Stimulated activated CD8-positive, alpha-beta memory T cell treated with anti-CD3 and anti-CD28 coated beads, Interleukin-2, amount 100 ng/mL, for 1 hour (primary cell): ENCODE results near the gene ATG16L1.
A peak's percentile ranks its signal among the peaks of the same experiment; 100 is the strongest.

ENCODE experiments used
- DNase-seq, 2 donors: peaks; one replicate each; pipeline ENCODE4 v3.0.0-alpha.2; 2020; ENCODE audit warnings: low read depth in 2 of 2

Gene ATG16L1

GRCh38 chr2:233251306-233252116 is at the start of gene ATG16L1:
TSS of gene ATG16L1 (plus strand) at chr2:233251673. CDS start at chr2:233251828, 155 bp downstream.
- peak; percentile 89 to 92 for DNase-seq

GRCh38 chr2:233202531-233202944 is 48.9 kb upstream of the ATG16L1 start:
- no peak for DNase-seq

DNA sequence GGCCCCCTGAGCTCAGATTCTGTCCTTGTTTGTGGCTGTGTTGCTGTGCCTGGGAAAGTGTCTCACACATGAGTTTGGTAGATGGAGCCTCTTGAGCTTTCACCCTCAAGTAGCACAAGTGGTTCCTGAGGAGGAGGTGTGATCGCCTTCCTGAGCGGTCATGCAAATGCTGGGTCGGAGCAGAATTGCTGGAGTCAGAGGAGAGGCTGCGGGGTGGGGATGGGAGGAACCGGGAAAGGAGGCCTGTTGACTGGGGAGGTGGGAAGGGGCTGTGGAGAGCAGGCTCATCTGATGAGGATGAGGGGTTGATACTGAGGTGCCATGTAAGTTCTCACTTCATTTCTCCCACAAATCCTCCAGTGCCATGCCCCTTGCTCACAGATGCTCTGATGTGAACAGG is 48.4 kb upstream of the ATG16L1 start:
- DNase-seq, result no peak

- no peak for DNase-seq
Observed at GRCh38 chr2:233204286-233204936, 47.1 kb upstream of the ATG16L1 start.

DNA sequence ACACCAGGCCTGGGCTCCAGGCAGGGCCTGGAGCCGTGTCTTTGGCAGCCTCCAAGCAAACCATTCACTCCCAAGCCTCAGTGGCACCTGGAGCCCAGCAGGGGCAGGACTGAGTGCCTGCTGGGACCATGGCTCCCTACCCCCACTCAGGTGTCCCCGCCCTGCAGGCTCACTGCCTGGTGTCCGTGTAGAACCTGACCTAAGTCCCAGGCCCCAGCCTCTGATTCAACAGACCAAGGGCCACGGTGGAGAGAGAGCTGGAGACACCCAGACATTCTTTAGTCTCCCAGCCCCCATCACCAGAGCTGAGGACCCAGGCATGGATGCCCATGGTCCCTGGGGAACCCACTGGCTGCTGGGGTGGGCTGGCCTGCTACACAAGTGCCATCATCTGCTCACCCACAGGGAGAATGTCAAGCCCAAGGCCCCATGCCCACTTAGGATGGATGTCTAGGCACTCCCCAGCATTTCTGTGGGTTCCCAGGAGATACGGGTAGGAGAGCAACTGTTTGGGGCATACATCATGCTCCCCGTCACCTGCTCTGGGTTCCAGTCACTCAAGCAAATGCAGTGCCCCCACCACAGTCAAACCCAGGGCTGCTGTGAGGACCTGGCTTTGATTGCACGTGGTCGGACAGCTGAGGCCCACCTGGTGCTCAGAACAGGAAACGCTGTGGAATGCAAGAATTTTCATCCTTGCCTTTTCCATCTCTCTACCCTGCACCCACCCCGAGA is 42.9 kb upstream of the ATG16L1 start:
- no peak for DNase-seq

DNA sequence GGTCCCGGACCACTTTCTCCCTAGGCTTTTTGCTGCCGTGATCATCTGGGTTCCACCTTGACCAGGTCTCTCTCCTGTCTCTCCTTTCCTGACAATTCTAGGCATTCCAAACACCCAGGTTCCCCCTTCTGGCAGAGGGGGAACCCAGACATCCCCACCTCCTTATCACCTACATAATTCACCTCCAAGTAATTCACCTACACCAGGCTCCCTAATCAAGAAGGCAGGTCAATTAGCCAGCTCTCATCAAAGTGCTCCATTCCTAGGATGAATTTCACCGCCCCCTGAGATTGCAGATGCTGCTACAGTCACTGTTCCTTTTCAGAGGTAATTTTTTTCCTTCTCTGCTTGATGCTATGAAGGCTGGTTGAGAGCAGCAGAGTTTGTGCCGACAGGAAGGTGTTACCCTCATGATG is 42.3 kb upstream of the ATG16L1 start:
- DNase-seq, result no peak

GRCh38 chr2:233209533-233210171 is 41.8 kb upstream of the ATG16L1 start:
- DNase-seq, result no peak

- DNase-seq, result no peak
Observed at GRCh38 chr2:233210281-233210680, 41.2 kb upstream of the ATG16L1 start.

DNA sequence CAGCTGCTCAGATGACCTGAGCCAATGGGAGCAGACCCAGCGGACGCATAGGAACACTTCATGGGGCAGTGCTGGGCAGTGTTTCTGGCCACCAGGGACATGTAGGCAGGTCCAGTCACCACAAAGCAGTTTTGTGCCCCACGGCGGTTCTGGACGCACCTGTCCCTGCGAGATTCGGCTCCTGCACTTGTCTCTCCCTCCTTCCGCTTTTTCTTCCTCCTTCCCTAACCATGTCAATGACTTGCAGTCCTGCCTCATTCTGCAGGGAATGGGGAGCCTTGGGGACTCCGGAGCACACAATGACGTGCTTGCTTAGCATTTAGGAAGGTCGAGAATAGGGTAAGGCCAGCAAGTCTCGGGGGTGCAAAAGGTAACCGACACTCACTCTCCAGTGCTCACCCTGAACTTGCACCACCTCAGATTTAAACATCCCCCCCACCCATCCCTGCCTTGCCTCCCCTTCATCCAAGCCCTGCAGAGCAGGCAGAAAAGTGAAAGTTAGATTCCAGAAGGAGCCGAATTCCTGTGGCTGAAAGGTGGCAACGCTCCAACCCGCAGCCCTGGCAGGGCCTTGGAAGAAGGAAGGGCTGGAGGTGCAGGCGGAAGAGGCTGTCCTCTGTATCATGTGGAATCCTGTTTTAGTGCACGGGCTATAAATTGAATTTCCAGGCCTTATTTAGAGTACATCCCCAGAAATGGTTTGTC is 40.5 kb upstream of the ATG16L1 start:
- DNase-seq, result no peak

DNA sequence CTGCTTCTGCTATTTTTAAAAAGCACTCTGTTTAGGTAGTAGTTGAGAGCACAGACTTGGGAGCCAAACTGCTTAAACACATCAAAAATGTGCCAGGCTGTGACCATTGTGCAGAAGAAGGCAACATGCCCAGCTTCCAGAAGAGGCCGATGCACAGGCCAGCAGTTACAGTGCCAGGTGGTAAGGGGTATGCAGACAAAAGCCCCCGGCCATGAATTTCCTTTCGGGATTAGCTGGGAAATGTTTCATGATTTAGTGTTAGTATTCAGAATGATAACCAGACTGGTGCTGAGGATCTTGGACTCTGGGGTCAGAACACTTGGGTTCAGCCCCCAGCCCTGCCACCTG is 40.0 kb upstream of the ATG16L1 start:
- DNase-seq, result no peak

DNA sequence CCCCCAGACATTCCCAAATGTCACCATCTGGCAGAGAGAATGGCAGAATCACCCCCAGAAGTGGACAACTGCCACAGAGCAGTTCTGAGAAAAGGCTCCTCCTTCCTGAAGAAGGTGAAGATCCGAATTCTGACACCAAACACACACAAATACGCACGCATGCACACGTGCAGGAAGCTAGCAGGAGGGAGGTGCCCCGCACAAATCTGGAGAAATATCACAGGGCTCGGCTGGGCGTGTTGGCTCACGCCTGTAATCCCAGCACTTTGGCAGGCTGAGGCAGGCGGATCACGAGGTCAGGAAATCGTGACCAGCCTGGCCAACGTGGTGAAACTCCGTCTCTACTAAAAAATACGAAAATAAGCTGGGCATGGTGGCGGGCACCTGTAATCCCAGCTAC is 38.5 kb upstream of the ATG16L1 start:
- no peak for DNase-seq

DNA sequence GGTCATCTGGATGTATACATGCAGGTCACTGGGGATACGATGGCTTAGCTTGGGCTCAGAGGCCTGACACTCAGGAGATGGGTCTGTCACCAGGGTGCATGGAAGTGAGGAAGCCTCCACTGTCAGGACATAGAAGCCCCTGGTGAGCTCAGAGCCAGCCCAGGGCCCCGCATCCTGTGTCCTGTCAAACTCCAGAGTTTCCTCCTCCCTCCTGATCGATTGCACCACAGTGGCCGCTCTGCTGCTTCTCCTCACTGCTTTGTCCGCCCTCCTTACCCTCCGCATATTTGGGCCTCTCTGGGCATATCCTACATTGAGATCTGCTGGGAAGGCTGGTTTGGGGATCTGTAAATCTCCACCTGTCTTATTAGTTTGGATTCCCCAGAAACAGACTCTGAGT is 37.5 kb upstream of the ATG16L1 start:
- DNase-seq, result no peak

DNA sequence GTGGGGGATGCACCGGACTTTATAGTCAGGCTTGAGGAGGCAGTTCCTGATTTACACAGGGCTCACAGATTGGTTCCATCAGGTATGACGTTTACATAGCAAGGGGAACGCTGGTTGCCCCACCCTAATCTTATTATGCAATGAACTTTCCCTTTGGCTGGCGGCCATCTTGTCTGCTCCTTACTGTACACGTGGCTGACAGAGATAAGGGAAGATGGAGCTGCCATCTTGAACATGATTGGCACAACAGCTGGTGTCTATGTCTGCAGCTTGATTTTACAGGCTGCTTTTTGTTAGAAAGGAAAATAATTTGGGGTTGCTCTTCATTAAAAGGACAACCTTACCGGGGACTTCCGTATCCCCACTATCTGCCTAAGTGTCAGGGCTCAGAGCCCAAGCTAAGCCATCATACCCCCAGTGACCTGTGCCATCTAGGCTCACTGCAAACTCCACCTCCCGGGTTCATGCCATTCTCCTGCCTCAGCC is 33.5 kb upstream of the ATG16L1 start:
- DNase-seq, result no peak

- DNase-seq, result no peak
Observed at GRCh38 chr2:233218836-233219235, 32.6 kb upstream of the ATG16L1 start.

DNA sequence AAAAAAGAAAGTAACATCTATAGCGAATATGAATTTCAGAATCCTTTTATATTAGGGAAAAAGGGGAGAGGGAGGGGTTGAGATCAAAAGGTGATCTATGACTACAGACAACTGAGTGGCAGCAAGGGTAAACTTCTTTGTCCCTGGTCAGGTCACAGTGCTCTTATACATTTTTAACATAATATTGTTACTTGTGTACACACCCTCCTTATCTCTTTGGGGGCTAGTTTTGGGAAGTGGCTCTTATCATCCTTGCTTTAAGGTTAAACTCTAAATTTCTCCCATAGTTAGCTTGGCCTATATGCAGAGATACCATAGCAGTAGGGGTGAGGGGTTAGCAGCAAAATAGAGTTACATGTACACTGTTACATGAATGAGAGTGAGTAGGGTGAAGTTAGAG is 31.6 kb upstream of the ATG16L1 start:
- no peak for DNase-seq

DNA sequence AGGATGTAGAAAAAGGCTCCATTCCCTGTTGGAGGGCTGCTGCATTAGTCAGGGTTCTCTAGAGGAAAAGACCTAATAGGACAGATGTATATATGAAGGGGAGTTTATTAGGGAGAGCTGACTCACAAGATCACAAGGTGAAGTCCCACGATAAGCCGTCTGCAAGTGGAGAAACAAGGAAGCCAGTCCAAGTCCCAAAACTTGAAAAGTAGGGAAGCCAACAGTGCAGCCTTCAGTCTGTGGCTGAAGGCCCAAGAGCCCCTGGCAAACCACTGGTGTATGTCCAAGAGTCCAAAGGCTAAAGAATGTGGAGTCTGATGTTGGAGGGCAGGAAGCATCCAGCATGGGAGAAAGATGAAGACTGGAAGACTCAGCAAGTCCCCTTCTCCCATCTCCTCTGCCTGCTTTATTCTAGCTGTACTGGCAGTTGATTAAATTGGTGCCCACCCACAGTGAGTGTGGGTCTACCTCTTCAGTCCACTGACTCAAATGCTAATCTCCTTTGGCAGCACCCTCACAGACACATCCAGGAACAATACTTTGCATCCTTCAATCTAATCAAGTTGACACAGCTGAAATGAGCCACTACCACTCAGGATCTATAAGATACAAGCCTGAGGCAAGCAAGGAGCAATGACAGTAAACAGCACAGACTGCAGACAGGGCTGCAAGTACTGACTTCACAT is 30.0 kb upstream of the ATG16L1 start:
- no peak for DNase-seq

DNA sequence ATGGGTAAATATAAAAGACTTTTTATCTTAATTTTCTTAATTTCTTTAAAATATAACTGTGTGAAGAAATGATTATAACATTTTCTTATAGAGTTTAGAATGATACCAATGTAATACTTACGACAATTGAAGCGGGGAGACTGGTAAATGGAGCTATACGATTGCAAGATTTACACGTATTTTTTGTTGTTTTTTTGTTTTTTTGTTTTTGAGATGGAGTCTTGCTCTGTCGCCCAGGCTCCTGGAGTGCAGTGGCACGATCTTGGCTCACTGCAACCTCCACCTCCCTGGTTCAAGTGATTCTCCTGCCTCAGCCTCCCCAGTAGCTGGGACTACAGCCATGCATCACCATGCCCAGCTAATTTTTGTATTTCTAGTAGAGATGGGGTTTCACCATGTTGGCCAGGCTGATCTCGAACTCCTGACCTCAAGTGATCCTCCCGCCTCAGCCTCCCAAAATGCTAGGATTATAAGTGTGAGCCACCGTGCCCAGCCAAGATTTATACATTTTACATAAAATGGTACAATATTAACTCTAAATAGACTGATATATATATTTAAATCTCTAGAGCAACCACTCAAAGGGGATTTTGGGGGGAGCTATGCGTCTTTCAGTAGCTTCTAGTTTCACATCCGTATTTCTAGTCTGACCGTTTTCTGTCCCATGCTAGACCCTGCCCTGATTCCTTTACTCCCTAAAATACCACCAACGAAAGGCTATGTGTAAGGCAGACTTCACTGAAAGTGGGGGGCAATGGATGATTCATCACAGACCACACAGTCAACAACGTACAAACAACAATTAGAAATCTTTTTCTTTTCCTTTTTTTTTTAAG is 28.2 kb upstream of the ATG16L1 start:
- DNase-seq, result no peak

GRCh38 chr2:233225230-233226068 is 26.0 kb upstream of the ATG16L1 start:
- DNase-seq, result no peak

DNA sequence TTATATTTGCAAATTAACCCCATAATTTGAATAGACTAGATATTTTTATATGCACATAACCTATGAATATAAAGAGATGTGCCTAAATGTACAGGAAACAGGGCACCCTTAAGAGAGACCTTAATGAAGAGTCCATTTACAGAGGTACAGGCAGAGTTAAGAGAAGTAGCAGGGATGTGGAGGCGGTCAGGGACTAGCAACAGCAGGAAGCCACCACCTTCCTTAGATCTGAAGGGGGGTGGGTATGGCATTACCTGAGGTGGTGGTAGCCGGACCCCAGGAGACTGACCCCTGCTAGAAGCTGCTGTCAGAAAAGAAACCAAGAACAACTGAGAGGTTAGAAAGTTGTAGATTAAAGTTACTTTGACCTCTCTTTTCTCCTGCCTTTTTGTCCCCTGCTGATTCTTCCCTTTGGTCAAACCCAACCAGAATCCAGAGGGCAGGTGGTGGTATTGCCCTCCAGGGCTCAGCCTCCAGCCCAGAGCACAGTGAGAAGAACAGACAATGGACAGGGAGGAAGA is 24.9 kb upstream of the ATG16L1 start:
- DNase-seq, result no peak
